Adrenal gland (tissue), 12 donors: ENCODE measurements around the gene CNTNAP2. TPM values are rescaled to one million over a fixed set of nuclear protein-coding genes. Genes with fewer than 3 reads are reported as not detected.

Experiments
- DNase-seq, 7 donors: peaks; one replicate each; pipeline ENCODE4 v3.0.0-alpha.2; 2019 to 2020
- H3K27ac ChIP-seq, 5 donors: fragments of 200-600 bp; sonication (generic) in 4 of 5; 1 replicate in 3 of 5; 2 replicates in 2 of 5; pipeline versions ENCODE4 v1.5.1 to v1.8.0; 2016 to 2020; ENCODE audit warnings: mild to moderate bottlenecking in 1 of 5
- H3K27me3 ChIP-seq: fragments of 200-600 bp; 2 replicates; pipeline ENCODE4 v1.8.0; 2021
- H3K36me3 ChIP-seq, 2 donors: fragments of 200-600 bp; replicated peaks in 1 of 2; 1 replicate in 1 of 2; 2 replicates in 1 of 2; pipeline versions ENCODE4 v1.5.1 to v1.8.0; 2018 to 2022
- H3K4me1 ChIP-seq, 2 donors: fragments of 200-600 bp; replicated peaks in 1 of 2; 1 replicate in 1 of 2; 2 replicates in 1 of 2; pipeline versions ENCODE4 v1.5.1 to v1.8.0; 2018 to 2021
- H3K4me3 ChIP-seq, 4 donors: fragments of 200-600 bp; sonication (generic) in 3 of 4; one replicate each; pipeline ENCODE4 v1.5.1; 2016 to 2018
- H3K9me3 ChIP-seq, 3 donors: fragments of 200-600 bp; sonication (generic) in 1 of 3; replicated peaks in 1 of 3; 1 replicate in 2 of 3; 2 replicates in 1 of 3; pipeline versions ENCODE4 v1.5.1 to v1.8.0; 2016 to 2021
- CTCF ChIP-seq, 6 experiments: fragments of 450-650 bp in 4 of 6; fragments of 200-600 bp in 2 of 6; sonication (generic) in 1 of 6; IDR thresholded peaks; 1 replicate in 5 of 6; 2 replicates in 1 of 6; pipeline versions ENCODE4 v1.5.1 to v1.8.0; 2016 to 2021; ENCODE audit warnings: antibody characterized with exemption in 6 of 6, mild to moderate bottlenecking in 2 of 6, moderate library complexity in 1 of 6
- POLR2A ChIP-seq, 2 donors: fragments of 450-650 bp; IDR thresholded peaks; one replicate each; pipeline ENCODE4 v1.6.1; 2017; ENCODE audit warnings: antibody characterized with exemption in 2 of 2, mild to moderate bottlenecking in 2 of 2, moderate library complexity in 1 of 2
- WGBS, 4 donors: extraction: QIAGEN DNeasy Blood & Tissue Kit in 2 of 4; methylation state at CpG; one replicate each; pipeline versions ENCODE4 v1.1.5 to v1.1.7; 2013 to 2017; 5-methylcytosine and 5-hydroxymethylcytosine counted together
- intact Hi-C, 2 donors: fragments of 100-400 bp; cut with DNase I; formaldehyde crosslinking; loops; one replicate each; pipeline versions ENCODE4 v1.14.1 to v1.15.0; 2022 to 2023
- polyA plus RNA-seq, 3 donors: library from polyadenylated mRNA; stranded (reverse); fragments of 200-250 nt in 2 of 3; fragments of 350-450 nt in 1 of 3; fragmentation: Illumina TruSeq in 1 of 3; extraction: RNeasy Lipid Tissue Mini Kit (QIAGEN cat#74804) in 1 of 3; gene quantifications; one replicate each; pipeline ENCODE4 v1.2.3, GENCODE V29; 2013 to 2014
- total RNA-seq, 9 donors: library from RNA; depleted of rRNA in 4 of 9; stranded (reverse); fragments of >200 nt in 4 of 9; fragments of 120-200 nt in 1 of 9; fragmentation: NEBNext Ultra II Directional in 1 of 9; extraction: Animal tissue kit (Norgen Biotek cat#: 25700) in 1 of 9; gene quantifications; one replicate each; pipeline versions ENCODE4 v1.1.0 to v1.2.4, GENCODE V29; 2013 to 2023
- donor health status: healthy with polysubstance abuse.
- donor health status: Bipolar disorder and iron deficiency.
- donor health status: DM: yes; HTN: yes; CAD: no.
- donor health status: DM: no; HTN: no; CAD: no.
- donor health status: DM: no; HTN: no; CAD: no.
- donor health status: DM: yes; HTN: yes; CAD: no.

The CNTNAP2 gene
- total and polyA plus RNA-seq, 12 donors: 0.14 to 6.3 (median 1.8) TPM; not detected in 2

GRCh38 chr7:146683439-146683838 lies 566.8 kb downstream of the CNTNAP2 start:
- 76 to 89% (median 84%) methylated on average over 1 of the region's 1 CpG for WGBS, 4 donors
- no peaks in the 10 kb centered on the region for H3K4me1 ChIP-seq
- H3K4me3 ChIP-seq: no peak overlapping the region
- H3K9me3 ChIP-seq: no peaks in the 10 kb centered on the region
- TF ChIP-seq POLR2A (IDR thresholded peaks at IDR 0.05) (no peak), CTCF (IDR thresholded peaks at IDR 0.05) (no peak)
- intact Hi-C loops: no loop called here
- no peak overlapping the region for H3K27ac ChIP-seq
- DNase-seq: no peak
- H3K27me3 ChIP-seq: no peaks in the 10 kb centered on the region
- H3K36me3 ChIP-seq: no peaks in the 10 kb centered on the region

GRCh38 chr7:146690987-146691386 lies 574.4 kb downstream of the CNTNAP2 start:
- no peak for DNase-seq
- TF ChIP-seq POLR2A (IDR thresholded peaks at IDR 0.05): no peak
- no peak for TF ChIP-seq CTCF (IDR thresholded peaks at IDR 0.05)
- Histone ChIP-seq H3K4me1 (no peaks in the 10 kb centered on the region), H3K27ac (no peak overlapping the region), H3K36me3 (no peaks in the 10 kb centered on the region), H3K4me3 (no peak overlapping the region), H3K27me3 (no peaks in the 10 kb centered on the region), H3K9me3 (no peaks in the 10 kb centered on the region)
- intact Hi-C loops: no loop called here
- 72 to 80% (median 77%) methylated on average over 3 of the region's 3 CpGs for WGBS, 4 donors

DNA sequence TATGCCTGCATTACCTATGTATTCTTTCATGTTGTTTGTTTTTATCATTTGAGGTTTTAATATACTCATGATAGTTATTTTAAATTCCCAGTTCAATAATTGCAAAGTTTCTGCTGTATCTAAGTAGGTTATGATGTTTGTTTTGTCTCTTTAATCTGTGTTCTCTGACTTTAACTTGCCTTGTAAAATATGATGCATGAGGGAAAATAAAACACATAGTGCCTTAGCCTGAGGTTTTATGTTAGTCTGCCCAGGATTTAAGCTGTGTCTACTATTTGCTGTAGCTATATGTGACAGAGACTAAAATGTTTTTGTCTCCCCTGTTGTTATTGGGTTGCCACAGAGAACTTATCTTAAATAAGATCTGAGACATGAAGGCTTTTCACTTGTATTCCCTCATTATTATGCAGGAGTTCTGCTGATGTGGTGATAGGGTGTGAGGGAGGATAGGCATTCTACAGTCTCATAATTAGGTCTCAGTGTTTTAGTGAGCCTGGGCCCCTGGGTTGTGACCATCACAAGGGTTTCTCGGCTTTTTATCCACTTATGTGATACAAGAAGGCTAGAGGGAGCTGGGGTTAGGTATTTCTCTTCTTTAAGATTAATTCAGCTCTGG lies 582.5 kb downstream of the CNTNAP2 start:
- 66 to 74% (median 68%) methylated on average over 1 of the region's 1 CpG for WGBS, 4 donors
- intact Hi-C loops: no loop called here

DNA sequence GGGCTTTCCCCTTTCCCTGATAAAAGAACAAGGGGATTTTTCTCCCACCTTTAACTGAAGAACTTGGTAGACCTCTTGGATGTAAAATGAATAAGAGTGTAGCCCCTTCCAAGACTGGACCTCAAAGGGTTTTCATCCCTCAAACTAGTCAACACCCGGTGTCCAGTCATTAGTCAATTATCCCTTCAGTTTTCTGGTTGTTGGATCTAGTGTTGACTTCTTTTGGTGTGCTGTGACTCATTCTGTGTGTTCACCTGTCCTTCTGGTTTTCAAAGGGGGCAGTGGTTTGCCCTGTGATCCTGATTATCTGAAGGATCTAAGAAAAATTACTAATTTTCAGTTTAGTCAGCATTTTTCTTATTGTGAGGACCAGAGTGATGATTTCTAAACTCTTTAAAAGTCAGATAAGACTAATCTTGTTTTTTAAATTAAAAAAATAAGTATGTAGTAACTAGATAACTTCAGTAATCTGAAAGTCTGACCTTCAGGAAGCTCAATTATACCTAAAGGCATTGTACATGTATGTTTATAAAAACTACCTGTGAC lies 583.5 kb downstream of the CNTNAP2 start:
- DNase-seq: no peak
- no peaks in the 10 kb centered on the region for H3K36me3 ChIP-seq
- 85 to 94% (median 92%) methylated on average over 1 of the region's 1 CpG for WGBS, 4 donors
- H3K9me3 ChIP-seq: no peaks in the 10 kb centered on the region
- intact Hi-C loops: no loop called here
- H3K4me1 ChIP-seq: no peaks in the 10 kb centered on the region
- no peak overlapping the region for H3K27ac ChIP-seq
- H3K4me3 ChIP-seq: no peak overlapping the region
- no peaks in the 10 kb centered on the region for H3K27me3 ChIP-seq
- TF ChIP-seq CTCF (IDR thresholded peaks at IDR 0.05) (no peak), POLR2A (IDR thresholded peaks at IDR 0.05) (no peak)

More for the DNA sequence above, 582.5 kb downstream of the CNTNAP2 start:
- no peak for DNase-seq
- H3K27ac ChIP-seq: no peak overlapping the region
- TF ChIP-seq CTCF (IDR thresholded peaks at IDR 0.05): no peak
- TF ChIP-seq POLR2A (IDR thresholded peaks at IDR 0.05): no peak
- H3K36me3 ChIP-seq: no peaks in the 10 kb centered on the region
- H3K9me3 ChIP-seq: no peaks in the 10 kb centered on the region
- H3K27me3 ChIP-seq: no peaks in the 10 kb centered on the region
- no peak overlapping the region for H3K4me3 ChIP-seq
- no peaks in the 10 kb centered on the region for H3K4me1 ChIP-seq
